GM12878 (cell line): Measurements from ENCODE around the gene KCNMB3.

ENCODE experiments used
- EED ChIP-seq: sonication (generic); IDR thresholded peaks from 2 replicates; pipeline ENCODE4 v1.6.1; 2016; ENCODE audit warnings: antibody characterized with exemption, low read depth
- EP300 ChIP-seq, 2 experiments: fragments of 150-350 bp in 1 of 2; IDR thresholded peaks; 2 replicates each; pipeline ENCODE4 v1.6.1; 2011 to 2012; ENCODE audit warnings: low read depth in 2 of 2, low read length in 2 of 2, borderline replicate concordance in 1 of 2, improper control_type of control experiment in 1 of 2, inconsistent platforms in 1 of 2; ENCODE audit not compliant: control insufficient read depth in 1 of 2
- NR2C2 ChIP-seq: IDR thresholded peaks from 2 replicates; pipeline ENCODE4 v1.6.1; 2011; ENCODE audit warnings: borderline replicate concordance, low read depth; ENCODE audit not compliant: control insufficient read depth, insufficient read length
- POLR2AphosphoS5 ChIP-seq: IDR thresholded peaks from 2 replicates; pipeline ENCODE4 v1.6.1; 2011; ENCODE audit warnings: mild to moderate bottlenecking, low read length, inconsistent platforms
- RFX5 ChIP-seq: IDR thresholded peaks from 2 replicates; pipeline ENCODE4 v1.6.1; 2011; ENCODE audit warnings: low read depth, low read length, improper control_type of control experiment
- STAT3 ChIP-seq: IDR thresholded peaks from 2 replicates; pipeline ENCODE4 v1.6.1; 2011; ENCODE audit warnings: low read depth, low read length, improper control_type of control experiment
- TCF7 ChIP-seq: IDR thresholded peaks from 2 replicates; pipeline ENCODE4 v1.6.1; 2014; ENCODE audit warnings: antibody characterized with exemption, borderline replicate concordance
- TF ChIP-seq, protein P1 (sequence below), 3 experiments: IDR thresholded peaks in 2 of 3; conservative IDR thresholded peaks in 1 of 3; 2 replicates each; pipeline ENCODE4 v1.5.1; 2011; ENCODE audit warnings: low read depth in 3 of 3, low read length in 3 of 3, mild to moderate bottlenecking in 3 of 3, control low read depth in 2 of 3, moderate library complexity in 2 of 3, inconsistent platforms in 1 of 3, mixed read lengths in 1 of 3; ENCODE audit not compliant: control insufficient read depth in 2 of 3, insufficient read depth in 1 of 3; ENCODE audit errors: extremely low read depth in 1 of 3
- TF ChIP-seq, protein P2 (sequence below): IDR thresholded peaks from 2 replicates; pipeline ENCODE4 v1.6.1; 2012; ENCODE audit warnings: low read depth, low read length, improper control_type of control experiment

DNA sequence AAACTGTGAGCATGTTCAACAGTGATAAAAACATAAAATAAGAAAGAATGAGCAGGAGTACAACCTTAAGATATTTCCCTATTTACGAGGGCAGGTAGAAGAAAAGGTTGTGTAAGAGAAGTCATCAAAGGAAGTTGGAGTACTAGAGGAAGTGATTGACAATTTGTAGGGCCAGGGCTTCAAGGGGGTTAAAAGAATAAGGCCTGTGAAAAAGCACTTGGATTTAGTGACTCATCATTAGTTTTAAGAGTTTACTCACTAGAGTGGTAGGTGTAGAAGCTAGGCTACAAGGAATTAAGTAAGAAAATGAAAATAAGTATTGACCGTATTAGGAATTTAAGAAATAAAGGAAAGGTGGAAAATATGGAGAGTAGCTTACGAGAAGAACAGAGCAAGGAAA is 23.6 kb downstream of the KCNMB3 start:
- TF ChIP-seq, protein P1, sequence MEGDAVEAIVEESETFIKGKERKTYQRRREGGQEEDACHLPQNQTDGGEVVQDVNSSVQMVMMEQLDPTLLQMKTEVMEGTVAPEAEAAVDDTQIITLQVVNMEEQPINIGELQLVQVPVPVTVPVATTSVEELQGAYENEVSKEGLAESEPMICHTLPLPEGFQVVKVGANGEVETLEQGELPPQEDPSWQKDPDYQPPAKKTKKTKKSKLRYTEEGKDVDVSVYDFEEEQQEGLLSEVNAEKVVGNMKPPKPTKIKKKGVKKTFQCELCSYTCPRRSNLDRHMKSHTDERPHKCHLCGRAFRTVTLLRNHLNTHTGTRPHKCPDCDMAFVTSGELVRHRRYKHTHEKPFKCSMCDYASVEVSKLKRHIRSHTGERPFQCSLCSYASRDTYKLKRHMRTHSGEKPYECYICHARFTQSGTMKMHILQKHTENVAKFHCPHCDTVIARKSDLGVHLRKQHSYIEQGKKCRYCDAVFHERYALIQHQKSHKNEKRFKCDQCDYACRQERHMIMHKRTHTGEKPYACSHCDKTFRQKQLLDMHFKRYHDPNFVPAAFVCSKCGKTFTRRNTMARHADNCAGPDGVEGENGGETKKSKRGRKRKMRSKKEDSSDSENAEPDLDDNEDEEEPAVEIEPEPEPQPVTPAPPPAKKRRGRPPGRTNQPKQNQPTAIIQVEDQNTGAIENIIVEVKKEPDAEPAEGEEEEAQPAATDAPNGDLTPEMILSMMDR (IDR thresholded peaks at IDR 0.05 in 2 of 3, conservative IDR thresholded peaks at IDR 0.05 in 1 of 3; ENCODE audit: control insufficient read depth in 2 of 3, extremely low read depth in 1 of 3, insufficient read depth in 1 of 3, low read depth in 3 of 3, low read length in 3 of 3) = no peak
- TF ChIP-seq POLR2AphosphoS5 = no peak
- TF ChIP-seq NR2C2 = no peak
- TF ChIP-seq EED = no peak
- TF ChIP-seq, protein P2, sequence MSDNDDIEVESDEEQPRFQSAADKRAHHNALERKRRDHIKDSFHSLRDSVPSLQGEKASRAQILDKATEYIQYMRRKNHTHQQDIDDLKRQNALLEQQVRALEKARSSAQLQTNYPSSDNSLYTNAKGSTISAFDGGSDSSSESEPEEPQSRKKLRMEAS = no peak
- no peak for TF ChIP-seq RFX5
- TF ChIP-seq STAT3 = no peak
- no peak for TF ChIP-seq TCF7
- no peak for TF ChIP-seq EP300 (IDR thresholded peaks at IDR 0.05; ENCODE audit: borderline replicate concordance in 1 of 2, control insufficient read depth in 1 of 2, low read depth in 2 of 2, low read length in 2 of 2)
